ENCODE measurements around the gene PRDX1. TPM values are rescaled to one million over a fixed set of nuclear protein-coding genes. Genes with fewer than 3 reads are reported as not detected.
"Not testable (repeated sequence)": the region's sequence is repeated elsewhere in the genome, so short reads cannot be mapped to it uniquely, and the experiment has no call there.

The PRDX1 gene
- total RNA-seq, 2 donors from 2014 or later = 196 to 246 TPM

- H3K9me3 ChIP-seq = no peaks in the 10 kb centered on the region
- TF ChIP-seq CTCF (IDR thresholded peaks at IDR 0.05) = no peak
- peak overlapping the region; percentile 84 for H3K4me3 ChIP-seq
- H3K4me1 ChIP-seq (ENCODE audit: control insufficient read depth in 1 of 2, low read depth in 2 of 2) = peaks cover 5 to 10% of the 10 kb centered on the region in 2 donors
- no peaks in the 10 kb centered on the region for H3K27me3 ChIP-seq (replicated peaks; ENCODE audit: insufficient read depth)
- no peaks in the 10 kb centered on the region for H3K36me3 ChIP-seq
- DNase-seq (ENCODE audit: low spot score) = no peak
- peak overlapping the region; percentile 58 to 67 for H3K27ac ChIP-seq
- ATAC-seq (ENCODE audit: insufficient number of reproducible peaks, low FRiP score, low read depth) = no peak
Observed at GRCh38 chr1:45490121-45490625, 31.5 kb downstream of the PRDX1 start.

- H3K27me3 ChIP-seq (replicated peaks; ENCODE audit: insufficient read depth); DNase-seq (ENCODE audit: low spot score); H3K4me3 ChIP-seq: not testable (repeated sequence)
Observed at GRCh38 chr1:45489379-45489778, 32.3 kb downstream of the PRDX1 start.

GRCh38 chr1:45488666-45489377 lies 32.9 kb downstream of the PRDX1 start:
- Histone ChIP-seq H3K4me3 (no peak overlapping the region), H3K9me3 (no peaks in the 10 kb centered on the region), H3K4me1 (ENCODE audit: control insufficient read depth in 1 of 2, low read depth in 2 of 2) (peaks cover 5 to 10% of the 10 kb centered on the region in 2 donors), H3K27me3 (replicated peaks; ENCODE audit: insufficient read depth) (no peaks in the 10 kb centered on the region), H3K27ac (no peak overlapping the region), H3K36me3 (no peaks in the 10 kb centered on the region)
- DNase-seq (ENCODE audit: low spot score) (no peak), ATAC-seq (ENCODE audit: insufficient number of reproducible peaks, low FRiP score, low read depth) (no peak)
- TF ChIP-seq CTCF (IDR thresholded peaks at IDR 0.05) = no peak

More at GRCh38 chr1:45489379-45489778, 32.3 kb downstream of the PRDX1 start:
- H3K36me3 ChIP-seq; H3K27ac ChIP-seq; ATAC-seq (ENCODE audit: insufficient number of reproducible peaks, low FRiP score, low read depth); H3K4me1 ChIP-seq (ENCODE audit: control insufficient read depth in 1 of 2, low read depth in 2 of 2); H3K9me3 ChIP-seq: not testable (repeated sequence)

GRCh38 chr1:45485949-45486348 lies 35.7 kb downstream of the PRDX1 start:
- ATAC-seq (ENCODE audit: insufficient number of reproducible peaks, low FRiP score, low read depth) = no peak
- no peak overlapping the region for H3K27ac ChIP-seq
- no peaks in the 10 kb centered on the region for H3K27me3 ChIP-seq (replicated peaks; ENCODE audit: insufficient read depth)
- DNase-seq (ENCODE audit: low spot score) = no peak
- no peak overlapping the region for H3K4me3 ChIP-seq
- no peaks in the 10 kb centered on the region for H3K9me3 ChIP-seq
- peaks cover 5 to 10% of the 10 kb centered on the region in 2 donors for H3K4me1 ChIP-seq (ENCODE audit: control insufficient read depth in 1 of 2, low read depth in 2 of 2)
- H3K36me3 ChIP-seq = no peaks in the 10 kb centered on the region
- no peak for TF ChIP-seq CTCF (IDR thresholded peaks at IDR 0.05)

- no peaks in the 10 kb centered on the region for H3K27me3 ChIP-seq (replicated peaks; ENCODE audit: insufficient read depth)
- no peaks in the 10 kb centered on the region for H3K9me3 ChIP-seq
- H3K4me3 ChIP-seq = no peak overlapping the region
- no peak for ATAC-seq (ENCODE audit: insufficient number of reproducible peaks, low FRiP score, low read depth)
- DNase-seq (ENCODE audit: low spot score) = no peak
- no peak for TF ChIP-seq CTCF (IDR thresholded peaks at IDR 0.05)
- H3K4me1 ChIP-seq (ENCODE audit: control insufficient read depth in 1 of 2, low read depth in 2 of 2) = no peaks in the 10 kb centered on the region
- H3K36me3 ChIP-seq = no peaks in the 10 kb centered on the region
- H3K27ac ChIP-seq = no peak overlapping the region
Observed at GRCh38 chr1:45479039-45479748, 42.5 kb downstream of the PRDX1 start.

All from thoracic aorta (tissue), 2 donors.